ENCODE data around the gene TARBP2. TPM values are rescaled to one million over a fixed set of nuclear protein-coding genes. Genes with fewer than 3 reads are reported as not detected.

Gene TARBP2, protein sequence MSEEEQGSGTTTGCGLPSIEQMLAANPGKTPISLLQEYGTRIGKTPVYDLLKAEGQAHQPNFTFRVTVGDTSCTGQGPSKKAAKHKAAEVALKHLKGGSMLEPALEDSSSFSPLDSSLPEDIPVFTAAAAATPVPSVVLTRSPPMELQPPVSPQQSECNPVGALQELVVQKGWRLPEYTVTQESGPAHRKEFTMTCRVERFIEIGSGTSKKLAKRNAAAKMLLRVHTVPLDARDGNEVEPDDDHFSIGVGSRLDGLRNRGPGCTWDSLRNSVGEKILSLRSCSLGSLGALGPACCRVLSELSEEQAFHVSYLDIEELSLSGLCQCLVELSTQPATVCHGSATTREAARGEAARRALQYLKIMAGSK
- total RNA-seq (2014; rRNA removed; shearing (Covaris generic)) = 68.9 and 89.2 TPM in 2 replicates

DNA sequence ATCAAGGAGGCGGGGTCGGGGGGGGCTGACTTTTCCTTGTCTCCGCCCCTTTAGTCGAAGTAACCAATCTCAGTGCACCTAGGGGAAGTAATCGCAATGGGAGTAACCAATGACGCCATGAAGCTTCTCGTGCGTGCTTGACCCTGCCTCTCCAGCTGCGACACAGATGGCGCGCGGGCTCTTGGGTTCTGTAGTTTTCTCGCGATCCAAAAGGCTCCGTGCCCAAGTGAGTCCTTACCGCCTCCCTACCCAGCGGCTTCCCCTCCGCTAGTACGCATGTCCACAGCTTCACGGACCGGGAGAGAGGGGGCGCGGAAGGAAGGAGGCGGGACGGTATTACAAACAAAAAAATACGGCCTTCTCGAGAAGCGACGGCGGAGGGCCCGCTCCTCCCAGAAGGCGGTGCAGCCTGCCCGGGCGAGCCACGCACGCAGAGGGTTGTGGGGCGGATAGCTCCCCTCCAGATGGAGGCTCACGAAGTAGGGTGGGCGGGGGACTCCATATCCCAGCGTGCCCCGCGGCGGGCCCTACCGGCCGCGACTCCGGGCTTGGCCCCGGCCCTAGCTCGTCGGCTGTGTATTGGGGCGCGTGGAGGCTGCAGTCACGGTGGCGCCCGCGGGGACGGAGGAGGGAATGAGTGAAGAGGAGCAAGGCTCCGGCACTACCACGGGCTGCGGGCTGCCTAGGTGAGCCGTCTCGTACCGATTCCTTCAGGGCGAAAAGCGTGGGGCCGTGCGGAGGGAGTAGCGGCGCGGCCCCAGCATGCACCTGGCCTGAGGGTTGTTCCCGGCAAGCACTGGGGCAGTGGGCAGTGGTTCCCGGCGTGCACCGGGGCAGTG, at the start of gene TARBP2:
Gene TARBP2 (plus strand): TSS at position 508 of the 839 bp plus-strand sequence. CDS start 126 bp downstream, at position 634.
- DNase-seq (ENCODE audit: low spot score) = peak; percentile 98

DNA sequence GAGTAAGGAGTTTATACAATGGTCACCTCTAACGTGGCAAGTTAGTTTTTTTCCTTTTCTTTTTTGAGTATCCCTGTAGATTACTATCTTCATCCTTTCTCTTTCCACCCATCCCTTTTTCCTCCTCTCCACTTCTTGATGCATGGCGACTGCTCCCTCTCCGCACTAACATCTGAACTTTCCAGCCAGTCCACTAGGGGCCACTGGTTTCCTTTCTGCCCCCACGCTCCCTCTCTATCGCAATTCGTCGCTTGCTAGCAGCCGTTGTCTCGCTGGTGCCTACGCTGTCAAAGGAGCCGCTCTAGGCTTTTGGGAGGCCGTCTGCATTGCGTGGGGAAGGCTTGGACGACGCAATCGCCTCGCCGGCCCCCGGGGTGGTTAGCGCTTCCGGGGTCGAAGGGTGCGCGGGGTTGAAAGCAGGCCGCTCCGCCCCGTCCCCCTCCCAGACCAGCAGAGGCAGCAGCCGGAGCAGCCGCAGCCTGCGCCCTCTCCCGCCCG, 49.4 kb upstream of the TARBP2 start, which contains the start of gene PCBP2:
Gene PCBP2 (plus strand): TSS at position 442 of the 498 bp plus-strand sequence. CDS start 2,699 bp downstream, outside the sequence.
- DNase-seq (ENCODE audit: low spot score) = peak; percentile 99

DNA sequence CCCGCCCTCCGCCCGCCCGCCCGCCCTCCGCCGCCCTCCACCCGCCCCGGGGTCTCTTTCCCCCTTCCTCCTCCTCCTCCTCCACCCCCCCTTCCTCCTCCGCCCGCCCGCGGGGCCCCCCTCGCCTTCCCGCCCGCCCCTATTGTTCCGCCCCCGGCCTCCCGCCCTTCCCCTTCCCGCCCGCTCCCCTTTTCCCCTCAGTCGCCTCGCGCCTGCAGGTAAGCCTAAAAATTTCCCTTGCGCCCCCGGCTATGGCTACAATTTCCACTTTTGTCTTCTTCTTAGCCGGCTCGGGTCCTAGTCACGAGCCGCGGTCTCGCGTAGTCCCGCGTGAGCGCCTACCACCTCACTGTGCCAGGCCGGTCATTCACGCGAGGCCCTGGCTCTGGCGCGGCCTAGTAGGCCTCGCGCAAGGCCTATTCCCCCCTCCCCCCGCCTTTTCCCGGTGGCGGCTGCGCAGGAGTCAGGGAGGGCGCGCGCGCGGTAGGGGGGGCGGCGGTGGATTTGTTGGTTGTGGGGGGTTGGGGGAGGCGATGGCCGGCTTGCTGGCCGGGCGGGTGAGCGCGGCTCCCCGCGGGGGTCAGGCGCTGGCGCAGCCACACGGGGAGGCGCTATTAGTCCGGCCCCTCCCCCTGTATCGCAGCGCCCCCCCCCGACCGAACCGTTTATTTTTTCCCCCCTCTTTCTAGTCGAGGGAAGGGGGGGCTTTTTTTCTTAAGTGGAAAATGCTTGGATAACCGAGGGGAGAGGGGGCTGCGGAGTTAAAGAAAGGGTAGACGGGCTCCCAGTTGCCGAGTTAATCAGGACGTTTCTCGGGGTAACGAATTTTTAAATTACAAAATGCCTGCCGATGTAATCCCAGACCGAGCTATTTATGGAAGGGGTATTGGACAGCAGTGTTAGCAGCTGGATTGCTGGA, 48.7 kb upstream of the TARBP2 start:
- peak; percentile 88 for DNase-seq (ENCODE audit: low spot score)

DNA sequence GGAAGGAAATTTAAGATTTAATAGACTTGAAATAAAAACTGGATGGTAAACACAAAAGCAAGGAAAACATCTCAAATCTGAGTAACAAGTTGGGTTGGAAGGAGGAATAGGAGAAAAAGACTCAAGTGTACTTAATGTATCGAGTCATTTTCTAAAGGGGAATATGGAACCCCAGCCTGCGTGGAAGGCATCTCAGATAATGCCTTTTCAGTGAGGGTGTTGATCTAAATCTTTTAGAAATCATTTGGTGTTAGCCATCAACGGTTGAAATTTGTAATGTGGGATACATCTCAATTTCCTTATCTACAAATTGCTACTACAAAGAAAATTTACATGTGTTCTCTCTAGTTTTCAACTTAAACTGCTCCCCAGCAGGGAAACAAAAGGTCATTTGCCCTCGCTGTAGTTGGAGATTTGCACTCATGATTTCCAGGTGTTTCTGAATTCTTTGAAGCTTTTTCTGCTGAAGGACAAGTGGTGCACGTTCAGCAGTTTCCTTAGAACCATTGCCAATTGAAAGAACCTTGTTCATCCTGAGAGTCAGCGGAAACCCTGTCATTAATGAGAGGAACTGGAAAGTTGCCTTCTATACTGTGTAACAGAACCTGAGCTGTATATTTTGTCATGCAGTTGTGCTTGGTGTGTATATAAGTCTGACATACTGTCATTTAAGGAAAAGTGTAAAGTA, 47.0 kb upstream of the TARBP2 start:
- no peak for DNase-seq (ENCODE audit: low spot score)

DNA sequence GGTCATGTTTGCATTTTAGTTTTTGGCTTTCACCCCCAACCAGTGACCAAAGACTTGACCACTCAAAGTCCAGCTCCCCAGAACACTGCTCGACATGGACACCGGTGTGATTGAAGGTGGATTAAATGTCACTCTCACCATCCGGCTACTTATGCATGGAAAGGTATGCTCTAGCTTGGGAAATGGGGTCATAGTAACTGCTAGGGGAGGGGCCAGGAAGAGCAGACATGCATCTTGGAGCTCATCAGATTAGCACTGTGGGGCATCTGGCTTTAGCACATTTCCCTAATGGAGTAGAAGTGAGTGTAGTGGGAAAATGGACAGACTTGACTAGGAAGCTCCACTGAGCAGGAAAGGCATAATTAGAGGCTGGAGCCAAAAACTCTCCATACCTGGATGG, 46.4 kb upstream of the TARBP2 start:
- no peak for DNase-seq (ENCODE audit: low spot score)

DNA sequence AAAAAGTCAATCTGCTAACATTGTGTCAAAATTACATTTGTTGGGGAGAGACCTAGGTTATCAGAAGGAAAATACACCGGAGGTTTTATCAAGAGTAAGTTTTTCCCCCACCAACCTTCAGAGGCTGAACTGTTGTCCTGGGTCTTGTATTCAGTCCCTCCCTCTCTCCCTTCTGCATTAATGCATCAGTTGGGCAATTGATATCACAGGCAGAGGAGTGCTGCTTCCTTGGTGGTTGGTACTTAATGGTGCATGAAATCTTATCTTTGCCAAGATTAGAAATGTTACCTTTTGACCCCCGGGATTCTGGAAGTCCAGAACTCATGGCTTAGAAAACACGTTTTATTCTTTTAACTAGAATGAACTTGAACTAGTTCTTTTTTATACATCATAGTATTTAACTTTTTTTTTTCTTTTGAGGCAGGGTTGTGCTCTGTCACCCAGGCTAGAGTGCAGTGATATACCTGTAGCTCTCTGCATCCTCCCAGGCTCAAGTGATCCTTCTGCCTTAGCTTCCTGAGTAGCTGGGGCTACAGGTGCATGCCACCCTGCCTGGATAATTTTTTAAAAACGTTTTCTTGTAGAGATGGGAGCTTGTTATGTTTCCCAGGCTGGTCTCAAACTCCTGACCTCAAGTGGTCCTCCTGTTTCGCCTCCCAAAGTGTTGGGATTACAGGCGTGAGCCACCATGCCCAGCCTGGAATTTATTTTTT, 44.3 kb upstream of the TARBP2 start:
- no peak for DNase-seq (ENCODE audit: low spot score)

DNA sequence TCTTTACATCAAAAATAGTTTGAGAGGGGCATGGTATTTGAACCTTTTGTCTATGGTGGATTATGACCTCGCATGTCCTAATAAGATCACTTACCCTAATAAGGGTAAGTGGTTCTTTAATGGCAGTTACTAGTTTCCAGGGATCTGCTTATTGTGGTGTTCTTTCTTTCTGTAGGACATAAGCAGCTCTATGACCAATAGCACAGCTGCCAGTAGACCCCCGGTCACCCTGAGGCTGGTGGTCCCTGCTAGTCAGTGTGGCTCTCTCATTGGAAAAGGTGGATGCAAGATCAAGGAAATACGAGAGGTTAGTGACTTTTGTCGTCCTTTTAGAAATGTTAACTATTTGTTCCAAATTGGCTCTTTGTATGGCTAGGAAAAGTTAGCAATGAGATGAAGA, 42.0 kb upstream of the TARBP2 start:
- DNase-seq (ENCODE audit: low spot score) = no peak

DNA sequence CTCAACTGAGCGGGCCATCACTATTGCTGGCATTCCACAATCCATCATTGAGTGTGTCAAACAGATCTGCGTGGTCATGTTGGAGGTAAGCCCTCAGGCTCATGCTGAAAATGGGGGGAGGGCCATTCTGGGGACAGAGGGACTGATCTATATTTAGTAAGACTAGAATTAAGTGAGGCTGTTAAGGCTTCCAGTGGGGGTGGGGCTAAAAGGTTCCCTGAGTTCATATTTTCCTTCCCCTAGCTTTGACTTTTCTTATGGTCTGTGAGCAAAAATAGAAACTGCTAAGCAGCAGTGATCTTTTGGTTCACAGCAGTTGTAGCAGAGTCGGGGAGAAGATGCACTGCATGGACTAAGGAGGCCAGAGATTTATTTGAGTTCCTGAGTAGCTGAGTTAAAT, 40.0 kb upstream of the TARBP2 start:
- no peak for DNase-seq (ENCODE audit: low spot score)

DNA sequence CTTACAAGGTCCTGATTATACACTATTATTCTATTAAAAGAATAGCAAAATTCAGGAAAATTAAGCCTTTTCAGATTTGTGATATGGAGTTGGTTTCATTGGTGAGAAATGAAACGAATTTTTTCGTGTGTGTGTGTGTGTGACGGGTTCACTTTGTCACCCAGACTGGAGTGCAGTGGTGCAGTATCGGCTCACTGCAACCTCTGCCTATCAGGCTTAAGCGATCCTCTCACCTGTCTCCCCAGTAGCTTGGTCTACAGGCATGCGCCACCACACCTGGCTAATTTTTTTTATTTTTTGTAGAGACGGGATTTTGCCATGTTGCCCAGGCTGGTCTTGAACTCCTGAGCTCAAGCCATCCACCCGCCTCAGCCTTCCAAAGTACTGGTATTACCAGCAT, 39.5 kb upstream of the TARBP2 start:
- no peak for DNase-seq (ENCODE audit: low spot score)

DNA sequence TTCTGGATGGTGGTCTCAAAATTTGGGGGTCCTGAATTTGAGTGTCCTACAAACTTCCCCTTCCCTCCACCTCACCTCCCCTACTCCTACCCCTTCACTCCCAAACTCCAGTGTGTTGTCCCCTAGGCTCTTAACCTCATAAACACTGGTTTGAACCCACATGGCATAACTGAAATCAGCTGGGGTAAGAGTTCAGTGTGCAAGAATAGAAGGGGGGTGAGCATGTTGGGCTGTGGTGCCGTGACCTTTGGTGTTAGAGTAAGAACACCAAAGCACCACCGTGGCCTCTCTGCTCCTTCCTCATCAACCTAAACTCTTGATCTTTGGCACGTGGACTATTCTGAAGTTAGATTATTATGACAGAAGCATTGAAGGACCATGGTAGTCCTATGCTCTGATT, 38.1 kb upstream of the TARBP2 start:
- DNase-seq (ENCODE audit: low spot score) = no peak

DNA sequence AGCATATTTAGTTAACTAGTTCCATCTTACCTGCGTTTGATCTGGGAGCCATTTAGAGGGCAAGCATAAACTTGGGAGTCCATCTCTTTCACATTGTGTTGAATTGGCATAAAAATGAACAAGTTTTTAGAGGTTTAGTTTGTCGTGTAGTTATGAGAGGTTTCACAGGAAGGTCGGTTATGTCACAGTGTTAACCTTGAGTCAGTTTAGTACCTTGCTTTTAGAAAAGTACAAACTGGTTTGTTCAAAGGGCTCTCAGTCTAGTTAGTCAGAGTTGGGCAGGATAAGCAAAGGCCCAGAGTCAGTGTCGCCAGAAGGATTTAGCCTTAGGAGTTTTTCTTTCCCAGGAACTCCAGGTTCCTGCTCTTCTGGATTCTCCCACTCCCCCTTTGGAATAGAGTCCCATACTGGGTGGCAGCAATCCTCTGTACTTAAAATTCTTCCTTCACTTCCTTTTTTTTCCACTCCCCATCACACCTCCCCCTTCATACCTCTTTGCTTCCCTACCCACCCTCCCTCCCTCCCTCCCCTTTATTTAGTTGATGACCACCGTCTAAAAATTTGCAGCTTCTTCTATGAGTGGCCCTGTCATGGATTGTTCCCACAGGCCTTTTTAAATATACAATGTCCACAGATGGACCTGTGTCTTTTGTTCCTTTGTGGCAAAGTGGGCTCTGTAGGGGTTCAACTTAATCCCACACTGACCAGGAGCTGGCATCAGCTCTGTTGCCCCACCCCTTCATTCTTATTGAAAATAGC, 37.1 kb upstream of the TARBP2 start:
- DNase-seq (ENCODE audit: low spot score) = no peak

DNA sequence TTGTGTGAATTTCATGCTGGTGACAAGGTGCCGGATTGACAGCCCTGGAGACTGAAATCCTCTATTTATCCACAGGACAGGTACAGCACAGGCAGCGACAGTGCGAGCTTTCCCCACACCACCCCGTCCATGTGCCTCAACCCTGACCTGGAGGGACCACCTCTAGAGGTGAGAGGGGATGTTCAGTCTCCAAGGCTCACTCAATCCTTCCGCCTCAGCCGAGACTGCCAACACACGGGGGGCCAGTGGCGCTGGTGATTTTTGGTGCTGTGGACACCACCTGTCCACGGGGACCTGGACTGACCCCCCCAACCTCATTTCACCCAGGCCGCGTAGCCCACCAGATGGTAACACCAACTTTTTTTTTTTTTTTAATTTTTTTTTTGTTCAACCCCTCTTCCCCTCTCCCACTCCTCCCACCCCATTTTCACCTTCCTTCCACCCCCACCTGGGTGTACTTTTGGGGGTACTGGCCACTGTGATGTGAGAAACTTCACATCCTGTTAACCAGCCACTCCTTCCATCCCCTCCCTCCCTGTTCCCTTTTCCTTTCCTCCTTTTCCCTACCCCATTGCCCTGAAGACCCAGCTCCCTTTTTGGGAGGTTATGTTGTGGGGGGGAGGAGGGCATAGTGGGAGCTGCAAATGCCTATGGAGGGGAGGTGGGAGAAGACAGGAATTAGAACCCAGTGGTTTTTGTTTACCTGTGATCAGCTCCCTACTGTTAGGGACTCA, 36.2 kb upstream of the TARBP2 start:
- no peak for DNase-seq (ENCODE audit: low spot score)

DNA sequence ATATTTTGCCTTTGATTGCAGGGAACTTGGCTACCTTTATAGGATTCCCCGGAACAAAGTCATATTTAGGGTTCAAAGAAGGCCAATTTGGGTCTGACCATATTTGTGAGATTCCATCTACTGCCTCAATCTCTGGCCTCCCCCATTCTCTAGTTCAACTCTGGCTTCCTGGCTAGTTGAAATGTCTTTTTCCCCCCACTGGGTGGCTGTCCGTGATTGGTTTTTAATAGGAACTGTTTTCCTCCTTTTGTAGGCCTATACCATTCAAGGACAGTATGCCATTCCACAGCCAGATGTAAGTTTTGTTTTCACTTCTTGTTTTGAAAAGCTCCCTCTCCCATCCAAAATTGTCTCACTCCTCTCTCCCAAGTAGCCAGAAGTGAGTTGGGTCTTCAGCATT, 35.4 kb upstream of the TARBP2 start:
- DNase-seq (ENCODE audit: low spot score) = no peak

DNA sequence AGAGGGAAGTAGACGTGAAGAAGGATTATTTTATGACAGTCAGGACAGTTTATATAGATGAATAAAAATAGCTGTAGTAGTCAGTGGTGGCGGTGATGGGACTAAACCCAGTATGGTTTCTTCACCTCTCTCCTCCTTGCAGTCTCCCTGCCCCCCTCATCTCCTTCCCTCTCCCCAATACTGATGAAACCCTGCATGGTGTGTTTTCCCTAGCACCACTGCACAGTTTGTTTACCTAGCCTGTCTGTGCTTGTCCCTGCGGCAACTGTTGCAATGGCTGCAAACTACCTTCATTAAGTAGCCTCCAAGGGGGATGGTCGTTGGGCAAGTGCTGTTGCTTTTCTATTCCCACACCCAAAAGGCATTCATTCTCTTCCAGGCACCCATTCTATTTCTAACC, 34.4 kb upstream of the TARBP2 start:
- no peak for DNase-seq (ENCODE audit: low spot score)

DNA sequence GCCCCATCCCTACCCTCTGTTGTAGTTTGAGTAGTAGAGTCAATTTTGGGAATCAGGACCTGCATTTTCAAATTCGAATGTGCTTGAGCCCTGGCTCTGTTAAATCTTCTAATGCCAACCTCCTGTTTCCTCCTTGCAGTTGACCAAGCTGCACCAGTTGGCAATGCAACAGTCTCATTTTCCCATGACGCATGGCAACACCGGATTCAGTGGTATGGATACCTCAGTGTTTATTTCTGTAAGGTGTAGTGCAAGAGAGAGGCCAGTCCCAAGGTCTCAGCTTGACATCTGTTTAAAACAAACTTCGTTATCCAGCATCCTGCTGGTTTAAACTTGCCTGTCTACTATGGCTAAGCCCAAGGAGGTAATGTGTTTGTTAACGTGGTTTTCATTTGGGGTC, 34.0 kb upstream of the TARBP2 start:
- no peak for DNase-seq (ENCODE audit: low spot score)

DNA sequence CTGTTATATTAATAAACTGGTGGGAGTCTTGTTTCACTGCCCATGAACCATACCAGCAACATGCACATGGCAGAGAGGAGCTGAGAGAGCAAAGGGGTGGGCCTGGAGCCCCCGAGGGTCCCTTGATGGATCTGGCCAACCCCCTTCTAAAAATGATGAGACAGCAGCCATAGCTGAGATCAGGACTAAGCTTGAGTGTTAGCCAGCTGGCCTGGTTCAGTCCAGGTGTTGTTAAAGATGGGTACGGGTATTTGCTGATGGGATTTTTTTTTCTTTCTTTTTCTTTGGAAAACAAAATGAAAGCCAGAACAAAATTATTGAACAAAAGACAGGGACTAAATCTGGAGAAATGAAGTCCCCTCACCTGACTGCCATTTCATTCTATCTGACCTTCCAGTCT, 33.2 kb upstream of the TARBP2 start:
- no peak for DNase-seq (ENCODE audit: low spot score)

DNA sequence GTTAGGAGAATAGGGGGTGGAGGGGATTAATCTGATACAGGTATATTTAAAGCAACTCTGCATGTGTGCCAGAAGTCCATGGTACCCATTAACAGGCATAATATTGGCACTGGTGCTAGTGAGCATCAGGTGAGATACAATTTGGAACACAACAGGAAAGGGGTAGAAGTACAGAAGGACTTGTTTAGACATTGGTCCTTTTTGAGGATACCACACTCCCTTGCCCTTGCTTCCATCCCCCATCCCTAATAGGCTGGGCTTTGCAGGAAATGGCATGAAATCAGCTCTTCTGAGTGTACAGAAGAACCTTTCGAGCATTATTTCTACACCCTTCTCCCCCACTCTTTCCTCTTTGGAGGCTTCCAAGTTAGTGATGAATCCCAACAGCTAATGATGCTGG, 32.8 kb upstream of the TARBP2 start:
- DNase-seq (ENCODE audit: low spot score) = no peak

DNA sequence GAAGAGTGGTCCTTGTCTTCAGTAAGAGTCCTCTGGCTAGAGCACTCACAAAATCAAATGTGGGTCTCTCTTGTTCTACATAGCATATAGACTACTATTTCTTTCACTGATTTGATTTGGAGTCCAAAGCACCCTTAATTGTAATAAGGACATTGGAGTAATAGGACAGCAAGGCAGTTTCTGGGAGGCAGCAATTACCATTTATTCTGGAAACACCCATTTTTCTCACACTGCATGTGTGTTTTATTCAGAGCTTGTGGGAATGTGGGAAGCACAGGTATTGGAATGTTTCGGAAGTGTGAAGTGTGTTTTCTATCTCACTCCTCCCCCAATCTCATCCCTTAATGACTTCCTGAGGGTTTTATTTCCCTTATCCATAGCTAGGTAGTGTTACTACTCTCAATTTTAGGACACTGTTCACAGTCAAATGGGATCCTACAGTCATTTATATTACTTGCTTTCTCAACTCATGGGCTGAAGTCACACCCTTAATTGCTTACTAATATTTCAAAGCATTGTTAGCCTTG, 29.0 kb upstream of the TARBP2 start:
- DNase-seq (ENCODE audit: low spot score) = no peak

Data from HT-29 (cell line).